Ammon's horn (tissue), 1 donor: ENCODE measurements around the gene ARGLU1.
A peak's percentile ranks its signal among the peaks of the same experiment; 100 is the strongest.

Experiments used
- DNase-seq: peaks from one replicate; pipeline ENCODE4 v3.0.0-alpha.2; 2016; ENCODE audit warnings: low spot score

Gene ARGLU1

GRCh38 chr13:106541826-106542225 is 26.1 kb downstream of the ARGLU1 start:
- no peak for DNase-seq

DNA sequence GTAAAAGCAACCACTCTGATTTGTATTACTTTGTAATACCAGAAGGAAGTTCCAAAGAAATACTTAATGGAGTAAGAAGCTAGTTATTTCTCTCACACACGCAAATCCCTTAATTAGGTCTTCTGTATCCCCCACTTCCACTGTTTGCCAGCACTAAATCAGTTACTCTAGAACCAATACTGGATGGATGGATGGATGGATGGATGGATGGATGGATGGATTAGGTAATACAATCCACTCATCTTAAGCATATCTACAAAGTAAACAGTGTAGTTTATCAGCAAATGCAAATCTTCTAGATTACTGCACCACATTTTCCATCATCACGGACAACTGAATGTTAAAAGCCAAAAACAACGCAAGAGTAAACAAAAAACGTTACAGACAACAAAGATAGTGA is 27.3 kb downstream of the ARGLU1 start:
- no peak for DNase-seq

- no peak for DNase-seq
Measured at GRCh38 chr13:106537521-106537920, 30.4 kb downstream of the ARGLU1 start.

- peak; percentile 96 for DNase-seq
Measured at GRCh38 chr13:106536244-106537034, 31.5 kb downstream of the ARGLU1 start.

- DNase-seq, result peak; percentile 93
Measured at GRCh38 chr13:106535552-106536243, 32.2 kb downstream of the ARGLU1 start, which contains the start of gene EFNB2. EFNB2 (minus strand) TSS chr13:106535662; CDS start chr13:106534964, 698 bp downstream.

GRCh38 chr13:106534639-106535551 is 33.0 kb downstream of the ARGLU1 start:
- no peak for DNase-seq

- DNase-seq, result peak; percentile 56
Measured at GRCh38 chr13:106533943-106534638, 33.8 kb downstream of the ARGLU1 start.

- DNase-seq, result peak; percentile 86
Measured at GRCh38 chr13:106533101-106533942, 34.6 kb downstream of the ARGLU1 start.

- peak; percentile 32 for DNase-seq
Measured at GRCh38 chr13:106532111-106532929, 35.6 kb downstream of the ARGLU1 start.

- DNase-seq, result no peak
Measured at GRCh38 chr13:106530980-106531481, 36.9 kb downstream of the ARGLU1 start.

DNA sequence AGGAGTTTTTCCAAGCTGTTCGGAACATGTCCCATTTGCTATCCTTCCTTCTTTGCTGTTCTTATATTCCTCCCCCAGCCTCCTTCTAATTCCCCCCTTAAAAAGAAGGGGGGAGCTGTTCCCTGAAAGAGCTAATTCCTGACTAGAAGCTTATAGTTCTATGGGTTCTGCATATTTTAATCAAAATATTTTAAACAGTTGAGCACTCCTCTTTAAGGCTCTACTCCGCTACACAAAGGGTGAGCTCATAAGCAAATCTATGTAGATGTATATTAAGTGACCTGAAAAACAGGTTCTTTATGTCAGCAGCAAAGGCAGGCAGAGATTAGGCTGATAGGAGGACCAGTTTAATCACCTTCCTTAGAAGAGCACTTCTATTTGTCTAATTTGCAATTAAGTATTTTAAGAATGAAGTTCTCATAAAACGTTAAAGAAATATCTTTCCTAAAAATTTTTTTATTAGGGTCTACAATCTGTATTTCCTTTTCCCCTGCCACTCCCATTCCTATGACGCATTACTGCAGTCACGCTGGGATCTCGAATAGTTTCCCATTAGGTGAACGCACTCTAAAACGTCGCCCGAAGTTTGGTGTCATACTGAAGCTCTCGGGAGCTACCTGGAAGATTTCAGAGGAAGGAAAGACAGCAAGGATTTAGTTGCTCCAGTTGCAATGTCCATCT is 37.6 kb downstream of the ARGLU1 start:
- no peak for DNase-seq

- no peak for DNase-seq
Measured at GRCh38 chr13:106529415-106530170, 38.3 kb downstream of the ARGLU1 start.

DNA sequence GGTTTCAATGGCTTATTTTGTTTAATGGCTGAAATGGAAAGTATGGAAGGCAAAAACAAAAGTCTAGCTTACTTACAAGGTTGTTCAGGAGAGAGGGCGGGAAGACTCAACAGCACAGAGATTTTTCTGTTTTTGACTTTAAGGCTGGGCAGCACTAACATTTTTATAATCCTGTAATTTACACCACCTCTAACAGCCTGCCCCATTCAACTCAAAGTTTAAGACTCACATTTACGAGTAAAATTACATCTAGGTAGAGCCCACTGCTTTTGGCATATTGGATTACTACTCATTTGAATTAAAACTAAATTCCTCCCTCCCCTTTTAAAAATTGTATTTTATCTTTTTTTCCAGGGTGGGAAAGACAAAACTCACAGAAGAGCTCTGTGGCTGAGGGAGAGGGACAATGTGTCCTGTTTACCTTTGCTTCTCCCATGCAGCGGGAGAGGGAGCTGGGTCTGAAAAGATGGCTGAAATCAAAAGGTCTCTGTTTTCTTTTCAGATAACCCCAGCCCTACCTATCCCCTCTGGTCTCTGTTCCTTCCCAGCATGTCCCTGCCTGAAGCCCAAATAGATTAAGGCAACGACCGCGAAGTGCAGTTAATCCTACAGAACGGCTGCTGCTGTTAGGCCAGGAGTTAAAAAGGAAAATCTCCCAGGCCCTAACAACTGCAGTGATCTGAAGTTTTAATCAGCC is 39.1 kb downstream of the ARGLU1 start:
- no peak for DNase-seq

- no peak for DNase-seq
Measured at GRCh38 chr13:106527826-106528225, 40.1 kb downstream of the ARGLU1 start.

- DNase-seq, result no peak
Measured at GRCh38 chr13:106527445-106527801, 40.5 kb downstream of the ARGLU1 start.

DNA sequence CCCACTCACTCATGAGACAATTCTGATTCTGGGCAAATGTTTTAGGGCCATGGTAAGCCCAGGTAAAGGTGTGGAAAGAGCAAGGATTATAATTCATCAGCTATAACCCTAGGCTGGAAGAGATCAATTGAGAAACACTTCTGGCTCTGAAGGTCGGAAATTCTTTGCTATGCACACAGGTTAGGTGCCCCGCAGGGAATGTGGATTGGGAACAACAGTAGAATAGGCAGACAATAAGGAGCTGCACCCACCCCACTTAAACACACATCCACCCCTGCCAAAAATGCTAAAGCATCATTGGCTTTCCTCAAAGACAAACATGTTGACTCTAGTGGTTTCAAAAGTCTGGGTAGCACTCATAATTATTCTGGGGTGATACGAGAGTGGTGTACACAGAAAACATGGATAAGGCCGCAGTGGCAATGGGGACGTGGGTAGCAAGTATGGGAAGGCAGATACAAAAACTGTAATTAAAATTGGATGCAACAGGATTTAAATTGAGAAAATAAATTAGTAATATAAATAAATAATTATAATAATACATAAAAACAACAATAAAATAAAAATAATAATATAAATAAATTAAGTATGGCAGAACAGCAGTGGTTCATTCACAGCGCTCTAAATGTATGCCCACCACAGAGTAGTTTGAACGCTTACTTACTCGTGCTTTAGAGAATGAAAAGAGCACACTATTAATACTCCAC is 41.0 kb downstream of the ARGLU1 start:
- no peak for DNase-seq

GRCh38 chr13:106525865-106526264 is 42.1 kb downstream of the ARGLU1 start:
- no peak for DNase-seq
